GM21576 (cell line): ENCODE measurements around the gene HEYL.

Experiments used
- ATAC-seq: cut with Tn5 transposase; IDR thresholded peaks from one replicate; pipeline ENCODE4 v1.9.1; 2021; ENCODE audit warnings: mild to moderate bottlenecking, moderate library complexity; ENCODE audit not compliant: unreplicated experiment

The HEYL gene

DNA sequence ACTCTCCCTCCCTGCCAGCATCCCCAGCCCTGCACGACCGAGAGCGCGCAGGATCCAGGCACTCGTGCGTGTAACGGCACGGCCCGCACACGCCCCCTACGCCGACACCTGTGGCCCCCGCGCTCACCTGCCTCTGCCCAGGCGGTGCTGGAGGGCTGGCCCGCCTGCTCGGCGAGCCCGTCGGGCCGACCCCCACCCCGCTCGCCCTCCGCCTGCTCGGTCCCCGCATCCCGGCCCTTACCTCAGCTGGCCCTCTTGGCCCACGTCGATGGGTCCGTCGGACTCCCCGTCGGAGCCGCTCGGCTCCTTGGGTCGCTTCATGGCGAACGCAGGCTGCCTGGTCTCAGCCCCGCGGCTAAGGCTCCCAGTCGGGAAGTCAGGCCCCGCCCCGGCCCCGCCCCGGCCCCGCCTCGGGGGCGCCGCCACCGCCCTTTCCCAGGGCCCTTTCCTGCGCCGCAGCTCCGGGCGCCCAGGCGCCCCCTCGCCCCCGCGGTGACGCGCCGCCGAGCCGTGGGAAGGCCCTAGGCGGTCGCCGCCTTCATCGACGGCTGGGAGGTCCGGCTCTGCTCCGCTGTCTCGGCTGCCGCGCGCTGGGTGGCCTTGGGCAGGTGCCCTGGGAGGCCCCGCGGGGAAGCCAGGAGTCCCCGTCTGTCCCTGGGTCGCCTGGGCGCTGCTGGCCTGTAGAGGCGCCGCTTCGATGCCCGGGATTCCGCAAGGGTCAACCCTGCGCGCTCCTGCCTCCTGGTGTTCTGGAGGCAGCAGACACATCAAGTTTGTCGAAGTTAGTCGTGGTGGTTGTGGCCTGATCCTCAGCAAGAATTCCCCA lies at the start of gene HEYL:
Gene HEYL (minus strand): TSS at position 339 of the 826 bp plus-strand sequence. CDS start 18 bp downstream, at position 321.
- no peak for ATAC-seq

DNA sequence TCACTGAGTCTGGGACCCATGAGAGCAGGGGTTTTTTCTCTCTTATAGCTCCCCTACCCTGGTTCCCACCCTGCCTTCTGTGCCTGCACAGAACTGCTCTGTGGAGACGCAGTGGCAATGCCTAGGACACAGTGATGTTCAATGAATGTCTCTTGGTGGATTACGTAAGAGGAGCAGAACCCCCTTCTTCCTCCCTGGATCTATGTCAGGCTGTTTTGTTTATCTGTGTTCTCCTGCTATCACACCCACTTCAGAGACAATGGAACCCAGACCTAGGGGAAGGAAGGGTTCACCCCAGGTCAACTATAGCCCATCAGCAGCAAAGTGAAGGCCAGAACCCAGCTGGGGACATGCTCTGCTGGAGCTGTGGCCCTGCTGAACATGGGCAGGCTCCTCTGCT lies 49.8 kb upstream of the HEYL start:
- ATAC-seq: no peak

DNA sequence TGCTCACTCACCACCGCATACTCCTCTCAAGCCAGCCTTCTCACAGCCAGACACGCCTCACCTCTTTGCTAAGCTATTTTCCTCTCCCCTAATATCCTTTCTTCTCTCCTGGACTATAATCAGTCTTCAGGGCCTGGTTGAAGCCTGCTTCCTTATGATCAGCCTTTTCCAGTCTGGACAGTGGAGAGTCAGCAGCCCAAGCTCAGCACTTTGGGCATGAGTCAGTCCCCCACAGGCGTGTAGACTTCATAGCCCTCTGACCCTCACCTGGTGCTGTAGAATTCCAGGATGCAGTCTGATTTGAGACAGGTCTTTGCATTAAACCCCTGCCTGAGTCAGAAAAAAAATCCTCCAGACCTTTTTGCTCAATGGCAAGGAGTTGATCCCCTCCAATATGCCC lies 49.3 kb upstream of the HEYL start:
- no peak for ATAC-seq

DNA sequence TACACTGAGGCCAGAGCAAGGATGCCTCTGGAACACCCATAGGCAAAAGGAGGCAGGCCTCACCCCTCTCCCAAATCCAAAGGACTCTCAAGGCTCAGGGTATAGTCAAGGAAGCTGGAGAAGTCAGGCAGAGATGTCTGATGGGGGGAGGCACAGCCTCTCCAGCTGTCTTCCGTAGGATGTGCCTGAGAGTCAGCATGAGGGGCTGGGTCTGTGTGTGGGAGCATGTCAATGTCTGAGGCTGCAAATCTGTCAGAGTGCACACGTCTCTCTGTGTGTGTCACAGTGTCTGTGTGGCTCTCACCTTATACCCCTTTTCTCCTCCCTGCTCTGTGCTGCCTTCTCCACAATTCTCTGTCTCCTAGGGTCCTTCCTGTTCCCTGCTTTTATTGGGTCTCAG lies 47.8 kb upstream of the HEYL start:
- no peak for ATAC-seq

DNA sequence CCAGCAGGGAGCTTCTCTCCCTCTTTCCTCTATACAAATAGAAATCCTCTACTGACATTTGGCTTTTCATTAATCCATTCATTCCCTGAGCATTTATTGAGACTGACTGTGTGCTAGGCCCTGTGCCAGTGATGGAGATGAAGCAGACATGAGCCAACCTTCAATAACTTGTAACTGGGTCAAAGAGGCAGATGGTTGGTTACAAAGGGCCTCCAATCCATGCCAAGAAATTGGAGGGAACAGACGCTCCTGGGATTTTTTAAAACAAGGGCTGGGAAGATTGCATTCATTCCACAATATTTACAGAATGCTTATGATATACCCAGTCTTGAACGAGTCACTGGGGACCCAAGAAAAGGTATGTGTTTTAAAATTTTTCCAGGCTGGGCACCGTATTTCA lies 45.6 kb upstream of the HEYL start:
- no peak for ATAC-seq

DNA sequence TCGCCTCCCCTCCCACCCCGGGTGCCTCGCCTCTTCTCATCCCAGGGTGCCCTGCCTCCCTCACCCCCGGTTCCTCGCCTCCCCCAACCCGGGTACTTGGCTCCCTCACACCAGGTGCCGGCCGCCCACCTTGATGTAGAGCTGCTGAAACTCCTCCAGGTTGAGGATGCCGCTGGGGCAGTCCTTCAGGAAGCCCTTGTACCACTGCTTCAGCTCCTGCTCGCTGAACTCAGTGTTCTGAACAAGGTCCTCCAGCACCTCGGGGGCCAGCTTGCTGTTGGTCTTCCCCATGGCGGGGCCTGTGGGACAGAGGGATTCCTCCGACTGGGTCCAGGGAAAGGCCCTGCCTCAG lies 44.8 kb upstream of the HEYL start:
- ATAC-seq: no peak

DNA sequence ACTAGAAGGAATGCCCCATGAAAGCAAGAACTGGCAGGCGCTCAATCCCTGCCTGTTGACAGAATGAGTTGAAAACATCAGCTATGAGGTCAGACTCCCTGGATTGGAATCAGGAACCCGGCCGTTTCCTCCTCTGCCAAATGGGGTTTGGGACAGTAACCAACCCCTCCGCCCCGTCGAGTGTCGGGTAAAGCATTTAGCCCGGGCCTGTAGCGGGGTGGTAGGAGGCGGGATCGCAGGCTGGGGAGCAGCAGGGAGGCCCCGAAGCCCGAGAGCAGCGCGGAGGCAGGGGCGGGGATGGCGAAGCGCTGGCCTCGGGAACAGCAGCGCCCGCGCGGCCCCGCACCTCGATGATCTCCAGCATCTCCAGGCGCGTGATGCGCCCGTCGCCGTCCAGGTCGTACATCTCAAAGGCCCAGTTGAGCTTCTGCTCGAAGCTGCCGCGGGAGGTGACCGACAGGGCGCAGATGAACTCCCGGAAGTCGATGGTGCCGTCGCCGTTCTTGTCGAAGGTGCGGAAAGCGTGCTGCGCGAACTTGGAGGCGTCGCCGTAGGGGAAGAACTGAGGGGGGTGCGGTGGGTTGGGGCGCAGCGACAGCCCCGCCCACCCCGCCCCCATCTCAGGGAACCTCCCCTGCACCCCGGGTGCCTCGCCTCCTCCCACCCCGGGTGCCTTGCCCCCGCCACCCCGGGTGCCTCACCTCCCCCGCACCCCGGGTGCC lies 44.3 kb upstream of the HEYL start:
- ATAC-seq: no peak

DNA sequence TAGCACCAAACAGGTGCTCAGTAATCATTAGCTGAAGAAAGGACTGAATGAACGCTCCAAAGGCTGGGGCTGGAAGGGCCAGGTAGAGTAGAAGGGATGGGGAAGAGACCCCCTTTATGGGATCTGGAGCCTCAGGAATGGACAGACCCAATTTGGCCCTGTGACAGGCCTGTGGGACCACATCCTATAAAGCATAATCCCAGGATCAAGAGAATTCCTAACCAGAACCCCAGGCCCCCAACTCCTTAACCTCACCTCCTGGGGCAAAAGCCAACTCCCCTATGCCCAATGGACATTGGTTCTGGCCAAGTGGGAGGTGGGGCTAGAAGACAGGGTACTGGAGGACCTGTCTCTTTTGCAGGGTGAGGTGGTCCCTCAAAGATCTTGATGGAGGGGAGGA lies 42.6 kb upstream of the HEYL start:
- ATAC-seq: no peak

DNA sequence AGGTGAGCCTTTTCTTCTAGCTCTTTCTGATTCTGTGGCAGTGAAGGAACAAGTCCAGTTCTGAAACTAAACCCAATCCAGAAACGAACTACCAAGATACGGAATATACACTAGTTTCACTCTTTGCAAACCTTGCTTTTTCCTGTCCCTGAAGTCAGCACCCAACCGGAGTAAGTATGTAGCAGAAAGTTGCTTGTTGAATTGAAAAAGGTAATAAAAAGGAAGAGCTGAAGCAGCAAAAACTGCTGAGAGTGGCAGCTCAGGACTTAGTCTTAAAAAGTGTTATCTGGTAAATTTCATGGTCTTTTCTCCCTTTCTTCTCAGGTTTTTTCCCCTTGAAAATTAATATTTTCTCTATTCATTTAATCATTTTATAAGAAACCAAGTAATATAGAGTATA lies 41.9 kb upstream of the HEYL start:
- ATAC-seq: no peak

DNA sequence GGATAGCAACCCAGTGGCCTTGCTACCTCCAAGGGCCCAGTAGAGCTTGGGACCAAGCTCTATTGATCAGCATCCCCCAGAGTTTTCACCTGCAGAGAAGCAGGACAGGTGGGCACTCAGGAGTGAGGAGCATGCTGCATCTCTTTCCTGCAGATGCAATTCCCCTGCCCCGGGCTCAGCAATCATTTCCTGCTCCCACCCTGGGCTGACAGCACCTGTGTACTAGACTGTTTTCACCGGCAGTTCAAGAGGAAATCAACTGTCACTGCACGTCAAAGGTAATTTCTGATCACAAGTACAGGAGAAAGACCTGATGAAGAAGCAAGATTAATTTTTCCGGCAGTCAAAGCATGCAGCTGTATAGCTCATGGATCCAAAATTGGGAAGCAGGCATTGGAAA lies 41.3 kb upstream of the HEYL start:
- no peak for ATAC-seq

DNA sequence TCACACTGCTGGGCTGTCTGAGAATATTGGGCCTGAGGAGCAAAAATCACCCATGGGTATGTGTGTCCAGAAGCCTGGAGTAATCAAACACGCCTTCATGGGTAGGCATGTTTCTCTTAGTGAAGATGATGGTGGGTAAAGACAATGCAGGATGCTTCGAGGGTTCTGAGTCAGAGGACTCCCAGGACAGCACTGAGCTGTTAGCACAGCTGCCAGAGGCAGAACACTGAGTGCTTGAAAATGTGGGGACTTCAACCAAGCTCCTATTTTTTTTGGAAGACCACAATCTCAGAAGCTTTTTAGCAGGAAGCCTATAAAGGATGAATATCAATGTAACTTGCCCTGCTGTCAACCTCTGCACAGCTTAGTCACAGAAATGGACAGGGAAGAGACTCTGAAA lies 40.4 kb upstream of the HEYL start:
- no peak for ATAC-seq

DNA sequence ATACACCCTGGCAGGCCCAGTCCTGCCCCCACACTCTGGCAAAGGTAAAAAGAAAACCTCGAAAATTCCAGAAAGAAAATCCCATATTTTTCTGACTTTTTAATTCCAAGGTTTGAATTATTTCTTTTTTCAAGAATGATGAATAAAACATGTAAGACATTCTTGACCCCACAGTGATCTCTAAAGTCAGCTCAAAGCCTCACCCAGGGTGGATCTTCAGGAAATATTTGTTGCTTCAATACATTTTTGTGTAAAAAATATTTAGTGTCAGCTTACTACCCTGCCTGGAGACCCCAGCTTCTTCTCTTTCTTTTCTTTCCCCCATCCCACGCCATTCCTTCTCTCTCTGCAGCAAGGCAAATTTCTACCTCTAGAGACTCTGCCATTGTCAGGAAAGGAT lies 39.4 kb upstream of the HEYL start:
- ATAC-seq: no peak

DNA sequence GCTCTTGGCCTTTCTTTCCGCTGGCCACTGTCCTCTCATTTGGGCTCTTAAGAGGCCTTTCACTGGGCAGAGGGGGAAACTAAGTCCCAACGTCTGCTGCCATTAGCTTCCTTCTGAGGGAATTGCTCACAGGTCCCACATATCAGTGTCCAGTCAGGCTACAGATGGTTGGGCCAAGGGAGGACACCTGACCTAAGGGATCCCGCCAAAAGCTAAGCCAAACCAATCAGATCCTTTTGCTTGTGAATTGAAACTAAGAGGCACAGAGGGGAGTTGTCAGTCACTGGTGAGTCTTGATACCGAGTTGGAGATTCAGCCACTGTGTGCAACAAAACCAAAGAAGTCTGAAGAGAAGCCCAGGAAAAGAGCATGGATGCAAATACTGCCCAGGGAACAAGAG lies 38.2 kb upstream of the HEYL start:
- ATAC-seq: no peak

DNA sequence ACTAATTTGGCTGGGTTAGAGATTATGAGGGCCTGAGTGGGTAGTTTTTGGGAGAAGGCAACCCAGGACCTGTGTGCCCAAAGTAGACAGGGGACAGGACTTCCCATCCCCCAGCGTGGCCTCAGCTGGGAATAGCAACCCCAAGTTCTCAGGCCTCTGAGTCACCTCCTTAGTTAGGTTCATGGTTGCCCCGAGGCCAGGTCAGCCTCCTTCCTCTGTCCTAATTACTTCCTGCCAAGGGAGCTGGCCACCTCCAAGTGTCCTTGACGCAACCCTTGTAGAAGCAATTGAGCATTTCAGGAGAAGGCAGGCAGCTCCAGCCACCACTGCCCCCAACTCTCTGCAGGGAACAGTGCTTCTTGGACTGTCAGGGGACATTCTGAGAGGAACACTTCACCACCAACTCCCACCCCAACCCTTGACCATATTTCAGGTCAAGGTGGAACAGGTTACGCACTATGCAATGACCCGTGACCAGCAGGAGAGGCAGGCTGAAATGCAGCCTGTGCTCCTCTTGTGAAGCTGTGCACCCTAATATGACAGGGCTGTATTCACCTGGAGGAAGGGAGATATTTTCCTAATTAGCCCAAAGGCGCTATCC lies 37.6 kb upstream of the HEYL start:
- no peak for ATAC-seq

DNA sequence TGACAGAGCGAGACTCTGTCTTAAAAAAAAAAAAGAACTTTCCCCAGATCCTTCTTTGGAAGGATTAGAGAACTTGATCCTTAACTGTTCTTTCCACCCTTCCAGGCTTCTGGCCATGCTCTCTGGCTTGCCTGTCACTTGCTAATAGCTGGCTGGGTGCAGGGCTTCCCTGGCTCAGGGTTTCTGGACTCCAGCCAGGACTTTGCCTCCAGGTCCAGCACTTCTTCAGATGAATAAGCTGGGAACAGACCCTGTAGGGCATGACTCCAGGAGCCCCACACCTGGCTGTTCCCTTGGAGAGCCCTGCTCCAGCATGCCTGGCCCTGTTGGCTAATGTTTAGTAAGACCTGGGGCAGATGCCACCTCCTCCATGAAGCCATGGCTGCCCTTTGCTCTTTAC lies 35.8 kb upstream of the HEYL start:
- ATAC-seq: no peak

DNA sequence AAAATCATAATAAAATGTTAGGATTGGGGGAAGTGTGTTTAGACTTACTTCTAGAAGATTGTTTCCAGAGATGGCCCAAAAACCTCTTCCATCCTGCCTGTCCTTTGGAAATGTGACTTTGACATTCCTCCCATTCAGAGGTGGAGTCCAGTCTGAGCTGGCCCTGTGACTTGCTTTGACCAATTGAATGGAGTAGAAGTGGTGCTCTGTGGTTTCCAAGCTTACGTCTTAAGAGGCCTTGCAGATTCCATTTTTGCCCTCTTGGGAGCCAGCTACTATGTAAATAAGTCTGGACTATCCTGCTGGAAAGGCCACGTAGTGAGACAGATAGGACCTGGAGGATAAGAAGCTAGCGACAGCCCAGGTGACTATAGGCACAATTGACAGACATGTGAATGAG lies 33.8 kb upstream of the HEYL start:
- no peak for ATAC-seq

DNA sequence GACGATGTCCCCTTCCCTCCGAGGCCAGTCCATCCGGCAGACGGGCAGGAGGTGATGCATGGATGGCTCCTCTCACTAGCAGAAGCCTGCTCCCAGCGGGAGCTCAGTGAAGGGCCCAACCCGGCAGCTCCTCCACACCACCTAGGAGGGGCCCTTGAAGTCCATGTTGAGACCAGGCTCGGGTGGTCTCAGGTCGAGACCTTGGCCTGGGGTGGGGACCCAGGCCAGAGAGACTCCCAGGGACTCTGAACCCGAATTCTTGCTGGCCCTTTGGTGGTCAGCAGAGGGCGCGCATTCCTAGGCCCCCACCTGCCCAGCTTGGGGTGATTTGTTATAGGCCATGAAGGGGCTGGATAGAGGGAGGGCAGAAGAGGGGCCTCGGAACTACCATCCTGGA lies 33.1 kb upstream of the HEYL start:
- ATAC-seq: no peak

DNA sequence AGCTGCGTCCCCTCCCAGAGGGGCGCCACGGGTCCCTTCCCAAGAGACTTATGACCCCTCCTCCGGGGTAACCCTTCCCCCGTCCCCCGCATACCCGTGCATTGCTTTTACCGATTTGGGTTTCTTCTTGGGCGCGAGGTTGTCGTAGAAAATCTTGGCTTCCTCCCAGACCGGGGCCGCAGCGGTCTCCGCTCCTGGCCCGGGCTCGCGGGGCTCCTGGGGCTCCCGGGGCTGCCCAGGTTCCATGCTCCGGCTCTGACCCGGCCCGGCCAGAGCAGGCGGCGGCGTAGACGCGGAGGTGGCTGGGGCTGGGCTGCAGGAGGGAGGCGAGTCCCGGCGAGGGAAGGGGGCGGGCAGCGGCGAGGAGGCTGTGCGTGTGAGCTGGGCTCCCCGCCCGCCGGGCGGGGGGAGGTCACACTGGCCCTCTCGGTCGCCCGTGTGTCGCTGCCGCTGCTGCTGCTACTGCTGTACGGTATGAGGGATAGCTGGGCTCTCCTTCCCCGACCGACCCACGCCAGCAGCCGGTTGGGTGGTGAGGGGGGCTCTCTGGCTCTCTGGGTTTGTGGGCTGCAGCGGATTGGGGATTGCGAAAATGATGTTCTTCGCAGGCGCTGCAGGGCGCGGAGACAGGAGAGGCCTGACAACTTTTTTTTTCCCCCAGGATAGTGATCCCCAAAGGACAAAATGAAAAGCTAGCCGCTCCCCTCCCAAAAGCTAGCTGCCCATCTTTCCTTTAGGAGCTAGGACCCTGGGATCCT lies 32.5 kb upstream of the HEYL start, which contains the start of gene NT5C1A:
Gene NT5C1A (minus strand): TSS at position 315 of the 758 bp plus-strand sequence. CDS start 69 bp downstream, at position 246.
- no peak for ATAC-seq

DNA sequence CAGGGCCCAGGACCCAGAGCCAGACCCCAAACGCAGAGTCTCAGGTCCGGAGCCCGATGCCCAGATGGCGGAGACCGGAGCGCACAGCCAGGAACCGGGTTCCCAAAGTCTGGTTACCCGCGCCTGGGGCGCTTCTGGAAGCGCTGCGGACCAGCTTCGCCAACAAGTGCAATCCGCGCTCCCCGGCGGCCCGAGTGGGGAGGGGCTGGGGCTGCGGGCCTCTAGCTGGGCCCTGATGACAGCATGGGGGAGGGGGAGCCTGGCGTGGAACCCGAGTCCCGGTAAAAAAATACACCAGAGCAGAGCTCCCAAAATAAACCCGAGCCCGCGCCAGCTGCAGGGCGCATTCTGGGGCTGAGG lies 32.0 kb upstream of the HEYL start:
- no peak for ATAC-seq

DNA sequence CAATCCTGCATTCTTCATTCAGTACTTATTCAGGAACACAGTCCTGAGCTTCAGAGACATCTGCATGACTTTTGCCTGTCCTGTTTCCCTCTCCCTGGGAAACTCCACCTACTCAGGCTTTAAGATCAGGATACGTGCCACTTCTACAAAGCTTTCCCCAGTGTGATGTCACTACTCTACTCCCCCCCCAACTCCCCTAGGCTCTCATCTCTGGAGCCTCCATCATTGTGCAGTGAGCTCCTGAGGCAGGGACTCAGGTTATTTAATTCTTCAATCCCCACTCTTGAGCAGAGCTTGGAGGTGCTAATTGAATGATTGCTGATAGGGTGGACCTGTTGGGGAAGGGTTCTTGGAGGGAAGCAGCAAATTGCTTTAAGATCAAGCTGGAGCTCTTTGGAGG lies 31.2 kb upstream of the HEYL start:
- no peak for ATAC-seq

DNA sequence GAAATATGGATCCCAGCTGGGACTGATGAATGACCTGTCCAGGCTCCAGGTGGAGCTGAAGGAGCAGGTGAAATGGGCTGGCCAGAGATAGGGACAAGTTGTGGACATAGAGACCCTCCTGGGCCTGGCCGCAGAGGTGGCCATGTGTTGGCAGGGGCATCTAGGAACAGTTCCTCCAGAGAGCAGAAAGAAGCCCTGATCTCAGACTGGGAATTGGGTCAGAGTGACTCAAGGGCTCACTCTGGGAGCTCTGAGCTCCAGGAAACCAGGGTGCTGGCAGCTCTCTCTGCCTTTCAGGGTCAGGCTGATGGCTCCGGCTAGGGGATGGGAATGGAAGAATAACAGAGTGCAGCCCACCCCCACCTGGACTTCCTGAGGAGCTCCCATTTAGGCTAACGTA lies 29.5 kb upstream of the HEYL start:
- ATAC-seq: no peak
